H9 (cell line): ENCODE results near the gene STK31. TPM values are rescaled to one million over a fixed set of nuclear protein-coding genes. Genes with fewer than 3 reads are reported as not detected.

ENCODE experiments used
- DNase-seq: peaks from one replicate; pipeline ENCODE4 v3.0.0-alpha.2; 2017
- H2AFZ ChIP-seq: one replicate; pipeline ENCODE4 v1.6.1; 2013; ENCODE audit warnings: mild to moderate bottlenecking, low read length, control low read depth, moderate library complexity
- H2AK5ac ChIP-seq: 2 replicates; pipeline ENCODE4 v1.6.1; 2013; ENCODE audit warnings: low read length, control low read depth, mixed read lengths; ENCODE audit not compliant: insufficient read length
- H2BK120ac ChIP-seq: one replicate; pipeline ENCODE4 v1.6.1; 2013; ENCODE audit warnings: low read depth, mild to moderate bottlenecking, low read length, control low read depth, inconsistent platforms; ENCODE audit not compliant: poor library complexity, severe bottlenecking
- H2BK12ac ChIP-seq: 2 replicates; pipeline ENCODE4 v1.6.1; 2013; ENCODE audit warnings: low read length, control low read depth, mixed read lengths, low read depth; ENCODE audit not compliant: insufficient read length
- H2BK15ac ChIP-seq: 2 replicates; pipeline ENCODE4 v1.6.1; 2013; ENCODE audit warnings: low read depth, low read length, control low read depth
- H2BK20ac ChIP-seq: one replicate; pipeline ENCODE4 v1.6.1; 2013; ENCODE audit warnings: low read depth, mild to moderate bottlenecking, low read length, control low read depth, inconsistent platforms; ENCODE audit not compliant: poor library complexity, severe bottlenecking
- H2BK5ac ChIP-seq: 2 replicates; pipeline ENCODE4 v1.6.1; 2013; ENCODE audit warnings: low read length, control low read depth, mixed read lengths; ENCODE audit not compliant: insufficient read length
- H3K14ac ChIP-seq: 2 replicates; pipeline ENCODE4 v1.6.1; 2013; ENCODE audit warnings: low read length, control low read depth; ENCODE audit not compliant: insufficient read depth
- H3K18ac ChIP-seq: 2 replicates; pipeline ENCODE4 v1.6.1; 2013; ENCODE audit warnings: low read depth, mild to moderate bottlenecking, mixed read lengths, low read length, control low read depth; ENCODE audit not compliant: insufficient read length
- H3K23ac ChIP-seq: 2 replicates; pipeline ENCODE4 v1.6.1; 2013; ENCODE audit warnings: low read length, control low read depth, mixed read lengths, low read depth; ENCODE audit not compliant: insufficient read length
- H3K23me2 ChIP-seq: 2 replicates; pipeline ENCODE4 v1.6.1; 2013; ENCODE audit warnings: low read depth, mild to moderate bottlenecking, mixed read lengths, low read length, control low read depth; ENCODE audit not compliant: insufficient read length, poor library complexity, severe bottlenecking
- H3K27ac ChIP-seq: 2 replicates; pipeline ENCODE4 v1.5.1; 2013; ENCODE audit warnings: low read length, control low read depth, mixed read lengths, low read depth; ENCODE audit not compliant: insufficient read length
- H3K27me3 ChIP-seq: 2 replicates; pipeline ENCODE4 v1.6.1; 2013; ENCODE audit warnings: low read length, control low read depth, inconsistent platforms; ENCODE audit not compliant: insufficient read depth
- H3K4ac ChIP-seq: 2 replicates; pipeline ENCODE4 v1.6.1; 2013; ENCODE audit warnings: low read depth, mild to moderate bottlenecking, control low read depth, inconsistent platforms, low read length, moderate library complexity
- H3K4me1 ChIP-seq: 2 replicates; pipeline ENCODE4 v1.6.1; 2013; ENCODE audit warnings: low read length, control low read depth, inconsistent platforms; ENCODE audit not compliant: insufficient read depth
- H3K4me2 ChIP-seq: 2 replicates; pipeline ENCODE4 v1.6.1; 2013; ENCODE audit warnings: low read length, control low read depth, mixed read lengths; ENCODE audit not compliant: insufficient read length, insufficient read depth
- H3K56ac ChIP-seq: 2 replicates; pipeline ENCODE4 v1.6.1; 2013; ENCODE audit warnings: low read depth, mild to moderate bottlenecking, mixed read lengths, low read length, control low read depth; ENCODE audit not compliant: insufficient read length
- H3K79me1 ChIP-seq: 2 replicates; pipeline ENCODE4 v1.6.1; 2013; ENCODE audit warnings: low read depth, mild to moderate bottlenecking, moderate library complexity, low read length, control low read depth, inconsistent platforms; ENCODE audit not compliant: insufficient read depth, poor library complexity, severe bottlenecking
- H3K79me2 ChIP-seq: 2 replicates; pipeline ENCODE4 v1.6.1; 2013; ENCODE audit warnings: low read length, control low read depth, inconsistent platforms; ENCODE audit not compliant: insufficient read depth
- H3K9ac ChIP-seq: 2 replicates; pipeline ENCODE4 v1.6.1; 2013; ENCODE audit warnings: low read length, control low read depth, mixed read lengths; ENCODE audit not compliant: insufficient read length; ENCODE audit errors: extremely low read depth
- H3K9me3 ChIP-seq: one replicate; pipeline ENCODE4 v1.6.1; 2013; ENCODE audit warnings: low read depth, low read length, inconsistent platforms; ENCODE audit not compliant: control insufficient read depth
- H3T11ph ChIP-seq: one replicate; pipeline ENCODE4 v1.6.1; 2013; ENCODE audit warnings: mild to moderate bottlenecking, low read length, control low read depth, inconsistent platforms
- H4K20me1 ChIP-seq: one replicate; pipeline ENCODE4 v1.6.1; 2013; ENCODE audit not compliant: control insufficient read depth, insufficient read length, insufficient read depth
- H4K5ac ChIP-seq: 2 replicates; pipeline ENCODE4 v1.6.1; 2013; ENCODE audit warnings: low read depth, mild to moderate bottlenecking, mixed read lengths, low read length, control low read depth; ENCODE audit not compliant: insufficient read length
- H4K8ac ChIP-seq: replicated peaks from 2 replicates; pipeline ENCODE4 v1.6.1; 2013; ENCODE audit warnings: low read length, control low read depth, mixed read lengths, low read depth; ENCODE audit not compliant: insufficient read length
- H4K91ac ChIP-seq: 2 replicates; pipeline ENCODE4 v1.6.1; 2013; ENCODE audit warnings: low read depth, mild to moderate bottlenecking, moderate library complexity, mixed read lengths, low read length, control low read depth; ENCODE audit not compliant: insufficient read length
- H3K27ac Mint-ChIP-seq, 3 experiments: 2 replicates in 2 of 3; 3 replicates in 1 of 3; pipeline ENCODE4 v1.8.0; 2020 to 2021; ENCODE audit warnings: mixed read lengths in 3 of 3, mild to moderate bottlenecking in 1 of 3, moderate library complexity in 1 of 3
- H3K27me3 Mint-ChIP-seq: 2 replicates; pipeline ENCODE4 v1.8.0; 2021; ENCODE audit warnings: low read depth, mild to moderate bottlenecking, moderate library complexity, mixed read lengths
- H3K36me3 Mint-ChIP-seq, 3 experiments: 2 replicates in 2 of 3; 3 replicates in 1 of 3; pipeline ENCODE4 v1.8.0; 2020 to 2021; ENCODE audit warnings: low read depth in 3 of 3, mixed read lengths in 3 of 3; ENCODE audit not compliant: insufficient read depth in 1 of 3
- H3K4me1 Mint-ChIP-seq, 2 experiments: 2 replicates each; pipeline ENCODE4 v1.8.0; 2020; ENCODE audit warnings: mixed read lengths in 2 of 2
- H3K4me3 Mint-ChIP-seq, 2 experiments: 2 replicates in 1 of 2; 3 replicates in 1 of 2; pipeline ENCODE4 v1.8.0; 2020 to 2021; ENCODE audit warnings: mild to moderate bottlenecking in 2 of 2, mixed read lengths in 2 of 2, moderate library complexity in 1 of 2
- H3K9me3 Mint-ChIP-seq, 2 experiments: 2 replicates in 1 of 2; 3 replicates in 1 of 2; pipeline ENCODE4 v1.8.0; 2020; ENCODE audit warnings: mild to moderate bottlenecking in 2 of 2, mixed read lengths in 2 of 2, moderate library complexity in 1 of 2
- total RNA-seq: library from RNA; stranded (reverse); gene quantifications from 2 replicates; pipeline ENCODE4 v1.2.1, GENCODE V29; 2021
- TF ChIP-seq, protein P1 (sequence below): fragments of 200-600 bp; sonication (generic); conservative IDR thresholded peaks from 3 replicates; pipeline ENCODE4 v1.8.0; 2021; ENCODE audit warnings: antibody characterized with exemption, mild to moderate bottlenecking

The STK31 gene
- total RNA-seq, 1 experiment from 2014 or later, result 0.24 TPM

GRCh38 chr7:23767514-23767913 lies 57.5 kb downstream of the STK31 start:
- Histone ChIP-seq H2BK5ac (no peak overlapping the region), H3K23me2 (no peaks in the 10 kb centered on the region), H3K9me3 (no peaks in the 10 kb centered on the region), H3K9ac (no peak overlapping the region), H3K4me2 (no peak overlapping the region), H3T11ph (no peak overlapping the region), H2BK12ac (no peak overlapping the region), H2AFZ (no peak overlapping the region), H2AK5ac (no peak overlapping the region), H2BK20ac (no peak overlapping the region), H4K5ac (no peak overlapping the region), H2BK120ac (no peak overlapping the region), H3K18ac (no peak overlapping the region), H3K14ac (no peak overlapping the region), H3K4ac (no peak overlapping the region), H3K79me1 (no peaks in the 10 kb centered on the region), H4K8ac (no peak overlapping the region), H3K27ac (no peak overlapping the region), H3K27me3 (no peaks in the 10 kb centered on the region), H4K20me1 (no peaks in the 10 kb centered on the region), H3K79me2 (no peaks in the 10 kb centered on the region), H3K23ac (no peak overlapping the region), H2BK15ac (no peak overlapping the region), H3K56ac (no peak overlapping the region), H4K91ac (no peak overlapping the region), H3K4me1 (no peaks in the 10 kb centered on the region)
- no peaks in the 10 kb centered on the region for H3K36me3 Mint-ChIP-seq
- H3K4me1 Mint-ChIP-seq, result peaks cover 3 to 4% of the 10 kb centered on the region in 2 experiments; a peak in 3 of 4 replicates
- no peaks in the 10 kb centered on the region for H3K9me3 Mint-ChIP-seq
- DNase-seq, result no peak
- TF ChIP-seq, protein P1, sequence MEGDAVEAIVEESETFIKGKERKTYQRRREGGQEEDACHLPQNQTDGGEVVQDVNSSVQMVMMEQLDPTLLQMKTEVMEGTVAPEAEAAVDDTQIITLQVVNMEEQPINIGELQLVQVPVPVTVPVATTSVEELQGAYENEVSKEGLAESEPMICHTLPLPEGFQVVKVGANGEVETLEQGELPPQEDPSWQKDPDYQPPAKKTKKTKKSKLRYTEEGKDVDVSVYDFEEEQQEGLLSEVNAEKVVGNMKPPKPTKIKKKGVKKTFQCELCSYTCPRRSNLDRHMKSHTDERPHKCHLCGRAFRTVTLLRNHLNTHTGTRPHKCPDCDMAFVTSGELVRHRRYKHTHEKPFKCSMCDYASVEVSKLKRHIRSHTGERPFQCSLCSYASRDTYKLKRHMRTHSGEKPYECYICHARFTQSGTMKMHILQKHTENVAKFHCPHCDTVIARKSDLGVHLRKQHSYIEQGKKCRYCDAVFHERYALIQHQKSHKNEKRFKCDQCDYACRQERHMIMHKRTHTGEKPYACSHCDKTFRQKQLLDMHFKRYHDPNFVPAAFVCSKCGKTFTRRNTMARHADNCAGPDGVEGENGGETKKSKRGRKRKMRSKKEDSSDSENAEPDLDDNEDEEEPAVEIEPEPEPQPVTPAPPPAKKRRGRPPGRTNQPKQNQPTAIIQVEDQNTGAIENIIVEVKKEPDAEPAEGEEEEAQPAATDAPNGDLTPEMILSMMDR, result no peak
- H3K27ac Mint-ChIP-seq, result no peak overlapping the region
- no peaks in the 10 kb centered on the region for H3K27me3 Mint-ChIP-seq
- no peak overlapping the region for H3K4me3 Mint-ChIP-seq
